ENCODE measurements around the gene FOXL1. TPM values are rescaled to one million over a fixed set of nuclear protein-coding genes. Genes with fewer than 3 reads are reported as not detected.

FOXL1 gene
- total RNA-seq, 1 donor from 2014 or later: 0.98 TPM

GRCh38 chr16:86541560-86541959 is 36.8 kb upstream of the FOXL1 start:
- Histone ChIP-seq H3K4me3 (no peak overlapping the region), H3K27me3 (no peaks in the 10 kb centered on the region), H3K4me1 (no peaks in the 10 kb centered on the region), H3K36me3 (peaks cover 0 to 64% of the 10 kb centered on the region in 2 donors), H3K27ac (no peak overlapping the region), H3K9me3 (no peaks in the 10 kb centered on the region)
- no peak for DNase-seq (ENCODE audit: extremely low spot score in 2 of 2)
- intact Hi-C loops (cut with DNase I): no loop called here
- no peak for TF ChIP-seq CTCF (IDR thresholded peaks at IDR 0.05)
- no peak for TF ChIP-seq POLR2AphosphoS5 (IDR thresholded peaks at IDR 0.05; ENCODE audit: insufficient read depth in 1 of 2, low read depth in 1 of 2)
- TF ChIP-seq POLR2A (IDR thresholded peaks at IDR 0.05): no peak

- DNase-seq (ENCODE audit: extremely low spot score in 2 of 2): no peak
- peaks cover 0 to 65% of the 10 kb centered on the region in 2 donors for H3K36me3 ChIP-seq
- H3K27ac ChIP-seq: no peak overlapping the region
- TF ChIP-seq CTCF (IDR thresholded peaks at IDR 0.05) (no peak), POLR2A (IDR thresholded peaks at IDR 0.05) (no peak), POLR2AphosphoS5 (IDR thresholded peaks at IDR 0.05; ENCODE audit: insufficient read depth in 1 of 2, low read depth in 1 of 2) (no peak)
- no peaks in the 10 kb centered on the region for H3K4me1 ChIP-seq
- H3K4me3 ChIP-seq: no peak overlapping the region
- H3K27me3 ChIP-seq: no peaks in the 10 kb centered on the region
- intact Hi-C loops (cut with DNase I): no loop called here
- H3K9me3 ChIP-seq: no peaks in the 10 kb centered on the region
Observed at GRCh38 chr16:86542756-86543750, 35.3 kb upstream of the FOXL1 start.

- no peaks in the 10 kb centered on the region for H3K4me1 ChIP-seq
- H3K36me3 ChIP-seq: peaks cover 0 to 47% of the 10 kb centered on the region in 2 donors
- TF ChIP-seq CTCF (IDR thresholded peaks at IDR 0.05) (no peak), POLR2A (IDR thresholded peaks at IDR 0.05) (no peak), POLR2AphosphoS5 (IDR thresholded peaks at IDR 0.05; ENCODE audit: insufficient read depth in 1 of 2, low read depth in 1 of 2) (no peak)
- no peak for DNase-seq (ENCODE audit: extremely low spot score in 2 of 2)
- H3K27me3 ChIP-seq: no peaks in the 10 kb centered on the region
- no peaks in the 10 kb centered on the region for H3K9me3 ChIP-seq
- H3K27ac ChIP-seq: no peak overlapping the region
- intact Hi-C loops (cut with DNase I): no loop called here
- H3K4me3 ChIP-seq: no peak overlapping the region
Observed at GRCh38 chr16:86545481-86545880, 32.9 kb upstream of the FOXL1 start.

- H3K4me1 ChIP-seq: no peaks in the 10 kb centered on the region
- no peak for TF ChIP-seq CTCF (IDR thresholded peaks at IDR 0.05)
- no peak for TF ChIP-seq POLR2AphosphoS5 (IDR thresholded peaks at IDR 0.05; ENCODE audit: insufficient read depth in 1 of 2, low read depth in 1 of 2)
- no peak for TF ChIP-seq POLR2A (IDR thresholded peaks at IDR 0.05)
Observed at GRCh38 chr16:86545954-86546637, 32.3 kb upstream of the FOXL1 start.

More at GRCh38 chr16:86545954-86546637, 32.3 kb upstream of the FOXL1 start:
- H3K9me3 ChIP-seq: no peaks in the 10 kb centered on the region
- intact Hi-C loops (cut with DNase I): no loop called here
- peaks cover 0 to 41% of the 10 kb centered on the region in 2 donors for H3K36me3 ChIP-seq
- no peak overlapping the region for H3K4me3 ChIP-seq
- no peak overlapping the region for H3K27ac ChIP-seq
- H3K27me3 ChIP-seq: no peaks in the 10 kb centered on the region
- no peak for DNase-seq (ENCODE audit: extremely low spot score in 2 of 2)
